IMR-90 (cell line): ENCODE results near the gene ZNF292. TPM values are rescaled to one million over a fixed set of nuclear protein-coding genes. Genes with fewer than 3 reads are reported as not detected.
"Not testable (repeated sequence)": the region's sequence is repeated elsewhere in the genome, so short reads cannot be mapped to it uniquely, and the experiment has no call there.

Experiments used
- ATAC-seq: fragments of 200-7000 bp; cut with Tn5 transposase; 2 replicates; pipeline ENCODE4 v1.9.1; 2020; ENCODE audit warnings: low read depth, mild to moderate bottlenecking, moderate library complexity
- BruUV-seq: library from RNA; stranded (reverse); fragments of 400-500 nt; replicated peaks from 2 replicates; lab custom pipeline; 2021; lab: Mats Ljungman, UMichigan
- CTCF ChIA-PET: fragments of 300-600 bp; formaldehyde crosslinking; extraction: SDS; loops from one replicate; lab custom pipeline; 2021; ENCODE audit warnings: antibody characterized with exemption; lab: Yijun Ruan, JAX
- POLR2A ChIA-PET: fragments of 300-600 bp; sonication (Branson Sonifier 250); formaldehyde crosslinking; loops from one replicate; lab custom pipeline; 2022; ENCODE audit warnings: antibody characterized with exemption; ENCODE audit not compliant: unreplicated experiment; lab: Charles Lee
- DNase-seq: peaks from one replicate; pipeline ENCODE4 v3.0.0; 2013
- H2AFZ ChIP-seq: replicated peaks from 2 replicates; pipeline ENCODE3; 2013; ENCODE audit warnings: low read length, mild to moderate bottlenecking; ENCODE audit not compliant: poor library complexity
- H2AK5ac ChIP-seq: 2 replicates; pipeline ENCODE4 v1.6.1; 2013; ENCODE audit warnings: low read depth, low read length, inconsistent platforms
- H2AK9ac ChIP-seq: replicated peaks from 2 replicates; pipeline ENCODE3; 2013; ENCODE audit warnings: mild to moderate bottlenecking, low read depth, low read length, moderate library complexity; ENCODE audit not compliant: poor library complexity
- H2BK120ac ChIP-seq: 2 replicates; pipeline ENCODE4 v1.6.1; 2013; ENCODE audit warnings: low read depth, low read length, inconsistent platforms
- H2BK15ac ChIP-seq: 3 replicates; pipeline ENCODE4 v1.6.1; 2013; ENCODE audit warnings: low read depth, low read length, inconsistent platforms
- H2BK20ac ChIP-seq: 2 replicates; pipeline ENCODE4 v1.6.1; 2013; ENCODE audit warnings: low read depth, mild to moderate bottlenecking, inconsistent platforms, low read length, moderate library complexity
- H2BK5ac ChIP-seq: 2 replicates; pipeline ENCODE4 v1.6.1; 2013; ENCODE audit warnings: mild to moderate bottlenecking, low read depth, low read length, inconsistent platforms; ENCODE audit not compliant: poor library complexity, severe bottlenecking
- H3K14ac ChIP-seq: replicated peaks from 2 replicates; pipeline ENCODE4 v1.6.1; 2013; ENCODE audit warnings: low read depth, low read length, inconsistent platforms
- H3K18ac ChIP-seq: 2 replicates; pipeline ENCODE4 v1.6.1; 2013; ENCODE audit warnings: low read depth, low read length, control low read depth
- H3K23ac ChIP-seq: 2 replicates; pipeline ENCODE4 v1.6.1; 2013; ENCODE audit warnings: low read depth, low read length, inconsistent platforms
- H3K27ac ChIP-seq: 2 replicates; pipeline ENCODE4 v1.5.1; 2013; ENCODE audit warnings: mild to moderate bottlenecking, control low read depth, low read length; ENCODE audit not compliant: insufficient read depth
- H3K27me3 ChIP-seq: 2 replicates; pipeline ENCODE4 v1.6.1; 2013; ENCODE audit warnings: low read length; ENCODE audit not compliant: control insufficient read depth, insufficient read depth
- H3K36me3 ChIP-seq: 2 replicates; pipeline ENCODE4 v1.6.1; 2013; ENCODE audit warnings: low read length, mixed read lengths; ENCODE audit not compliant: control insufficient read depth, insufficient read depth
- H3K4ac ChIP-seq: 2 replicates; pipeline ENCODE4 v1.6.1; 2013; ENCODE audit warnings: low read depth, low read length, inconsistent platforms
- H3K4me1 ChIP-seq: 2 replicates; pipeline ENCODE4 v1.6.1; 2013; ENCODE audit warnings: low read length, mixed read lengths; ENCODE audit not compliant: control insufficient read depth, insufficient read depth
- H3K4me2 ChIP-seq: 2 replicates; pipeline ENCODE4 v1.6.1; 2013; ENCODE audit warnings: low read depth, mild to moderate bottlenecking, control low read depth, low read length, moderate library complexity
- H3K4me3 ChIP-seq: 2 replicates; pipeline ENCODE4 v1.5.1; 2013; ENCODE audit warnings: low read depth, mild to moderate bottlenecking, control low read depth, low read length, moderate library complexity; ENCODE audit not compliant: insufficient read depth
- H3K56ac ChIP-seq: 2 replicates; pipeline ENCODE4 v1.6.1; 2013; ENCODE audit warnings: low read length, inconsistent platforms; ENCODE audit not compliant: insufficient read depth; ENCODE audit errors: extremely low read depth
- H3K79me1 ChIP-seq, 2 experiments: 2 replicates each; pipeline ENCODE4 v1.6.1; 2013; ENCODE audit warnings: low read length in 2 of 2, inconsistent platforms in 1 of 2, low read depth in 1 of 2
- H3K9ac ChIP-seq: 2 replicates; pipeline ENCODE4 v1.6.1; 2013; ENCODE audit warnings: low read depth, low read length, control low read depth
- H3K9me1 ChIP-seq: 2 replicates; pipeline ENCODE4 v1.6.1; 2013; ENCODE audit warnings: low read length, inconsistent platforms; ENCODE audit not compliant: insufficient read depth
- H3K9me3 ChIP-seq: 2 replicates; pipeline ENCODE4 v1.6.1; 2013; ENCODE audit warnings: low read length; ENCODE audit not compliant: control insufficient read depth, insufficient read depth
- H4K20me1 ChIP-seq: 2 replicates; pipeline ENCODE4 v1.6.1; 2013; ENCODE audit warnings: low read length, inconsistent platforms; ENCODE audit not compliant: insufficient read depth
- H4K5ac ChIP-seq: 2 replicates; pipeline ENCODE4 v1.6.1; 2013; ENCODE audit warnings: mild to moderate bottlenecking, low read depth, low read length, control low read depth
- H4K8ac ChIP-seq, 2 experiments: 2 replicates each; pipeline ENCODE4 v1.6.1; 2013; ENCODE audit warnings: low read depth in 2 of 2, low read length in 2 of 2, control low read depth in 1 of 2, inconsistent platforms in 1 of 2
- H4K91ac ChIP-seq: 2 replicates; pipeline ENCODE4 v1.6.1; 2013; ENCODE audit warnings: low read depth, low read length, inconsistent platforms; ENCODE audit not compliant: insufficient read depth
- BHLHE40 ChIP-seq: fragments of 150-350 bp; IDR thresholded peaks from 2 replicates; pipeline ENCODE4 v1.6.1; 2016; ENCODE audit warnings: mild to moderate bottlenecking, low read depth, low read length
- CEBPB ChIP-seq: IDR thresholded peaks from 2 replicates; pipeline ENCODE4 v1.6.1; 2012; ENCODE audit warnings: low read depth, low read length, improper control_type of control experiment
- WGBS, 2 experiments: methylation state at CpG; one replicate each; pipeline versions ENCODE4 v1.1.5 to v1.1.7; 2013; ENCODE audit warnings: missing lambda C conversion rate in 2 of 2; ENCODE audit not compliant: insufficient read length in 1 of 2; ENCODE audit errors: extremely low coverage in 2 of 2; 5-methylcytosine and 5-hydroxymethylcytosine counted together
- dilution Hi-C: fragments of 300-500 bp; cut with HindIII; formaldehyde crosslinking; loops from one replicate; pipeline ENCODE4 v1.14.3; 2018; ENCODE audit warnings: low sequenced_read_pairs; ENCODE audit not compliant: unreplicated experiment
- in situ Hi-C: fragments of 300-500 bp; cut with MboI; formaldehyde crosslinking; loops from 3 replicates; pipeline ENCODE4 v1.14.3; 2019; ENCODE audit warnings: low sequenced_read_pairs, inconsistent platforms, mixed read lengths
- intact Hi-C: fragments of 100-400 bp; cut with micrococcal nuclease; formaldehyde crosslinking; loops from 2 replicates; pipeline ENCODE4 v1.10.0; 2022
- polyA plus RNA-seq, 3 experiments: library from polyadenylated mRNA; depleted of rRNA; stranded (reverse); fragments of >200 nt; gene quantifications; 2 replicates each; pipeline ENCODE4 v1.2.3, GENCODE V29; 2012; ENCODE audit warnings: low replicate concordance in 1 of 3
- total RNA-seq: library from RNA; depleted of rRNA; stranded (reverse); fragments of >200 nt; gene quantifications from 2 replicates; pipeline ENCODE4 v1.2.3, GENCODE V29; 2012

ZNF292 gene
- total and polyA plus RNA-seq, 2 of the 4 experiments (the other 2 are of a cell fraction) = 5.5 to 28.3 TPM

DNA sequence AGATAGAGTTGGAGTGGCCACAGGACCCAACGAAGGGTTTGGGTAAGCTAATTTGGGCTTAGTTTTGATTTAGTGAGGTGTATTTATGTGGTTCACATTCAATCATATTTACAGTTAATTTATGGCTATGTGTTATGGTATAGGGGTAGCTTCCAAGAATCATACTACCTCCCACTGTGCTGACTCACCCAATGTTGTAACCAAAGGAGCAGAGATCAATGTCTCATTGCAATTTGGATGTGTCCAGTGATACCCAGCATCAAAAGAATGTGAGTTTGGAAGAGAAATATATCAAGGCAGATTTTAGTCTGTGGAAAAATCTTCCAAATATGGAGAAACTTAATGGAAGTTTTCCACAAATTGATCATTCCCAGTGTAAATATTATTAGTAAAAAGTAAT is 141.8 kb downstream of the ZNF292 start:
- no TSS peak for BruUV-seq
- H3K79me1 ChIP-seq = no peaks in the 10 kb centered on the region
- in situ Hi-C loops = no loop called here
- no peak overlapping the region for H4K5ac ChIP-seq
- H3K27ac ChIP-seq = no peak overlapping the region
- dilution Hi-C loops = no loop called here
- H3K23ac ChIP-seq = no peak overlapping the region
- no peak overlapping the region for H3K9ac ChIP-seq
- H2BK15ac ChIP-seq = no peak overlapping the region
- peaks cover 10% of the 10 kb centered on the region for H3K27me3 ChIP-seq
- no peak overlapping the region for H3K56ac ChIP-seq
- no peaks in the 10 kb centered on the region for H3K36me3 ChIP-seq
- ATAC-seq (peak; percentile 48), DNase-seq (peak; percentile 45)
- H3K9me3 ChIP-seq = no peaks in the 10 kb centered on the region
- H2BK5ac ChIP-seq = no peak overlapping the region
- H4K91ac ChIP-seq = no peak overlapping the region
- H4K8ac ChIP-seq = no peak overlapping the region
- H2BK20ac ChIP-seq = no peak overlapping the region
- no peaks in the 10 kb centered on the region for H3K4me1 ChIP-seq
- no peak overlapping the region for H3K18ac ChIP-seq
- H3K4me2 ChIP-seq = no peak overlapping the region
- no CpG with 5 or more reads among the region's 1 CpG for WGBS, 2 experiments
- no peaks in the 10 kb centered on the region for H4K20me1 ChIP-seq
- H2BK120ac ChIP-seq = no peak overlapping the region
- TF ChIP-seq CEBPB (peak; percentile 46; the same call in 1 of the 2 replicates), BHLHE40 (no peak)
- no peak overlapping the region for H3K14ac ChIP-seq
- no peak overlapping the region for H3K4me3 ChIP-seq
- CTCF ChIA-PET = no interaction called here
- H2AFZ ChIP-seq = no peak overlapping the region
- H3K4ac ChIP-seq = no peak overlapping the region
- H2AK9ac ChIP-seq = no peak overlapping the region
- POLR2A ChIA-PET = no interaction called here
- no peaks in the 10 kb centered on the region for H3K9me1 ChIP-seq
- H2AK5ac ChIP-seq = no peak overlapping the region
- intact Hi-C loops = no loop called here

DNA sequence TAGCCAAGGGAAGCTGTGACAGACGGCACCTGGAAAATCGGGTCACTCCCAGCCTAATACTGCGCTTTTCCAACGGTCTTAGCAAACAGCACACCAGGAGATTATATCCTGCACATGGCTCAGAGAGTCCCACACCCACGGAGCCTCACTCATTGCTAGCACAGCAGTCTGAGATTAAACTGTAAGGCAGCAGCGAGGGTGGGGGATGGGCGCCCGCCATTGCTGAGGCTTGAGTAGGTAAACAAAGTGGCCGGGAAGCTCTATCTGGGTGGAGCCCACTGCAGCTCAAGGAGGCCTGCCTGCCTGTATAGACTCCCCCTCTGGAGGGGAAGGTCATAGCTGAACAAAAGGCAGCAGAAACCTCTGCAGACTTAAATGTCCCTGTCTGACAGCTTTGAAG is 145.9 kb downstream of the ZNF292 start:
- POLR2A ChIA-PET, H3K18ac ChIP-seq, H4K5ac ChIP-seq, H2AK9ac ChIP-seq, H3K9me1 ChIP-seq, H2BK20ac ChIP-seq, H3K9ac ChIP-seq, BruUV-seq, H3K14ac ChIP-seq, H2BK15ac ChIP-seq, H3K27ac ChIP-seq, H3K27me3 ChIP-seq, ATAC-seq, H3K4me2 ChIP-seq, H4K20me1 ChIP-seq, H3K4ac ChIP-seq, H3K4me3 ChIP-seq, dilution Hi-C loops, H3K9me3 ChIP-seq, H3K23ac ChIP-seq, H3K79me1 ChIP-seq, H2BK120ac ChIP-seq, H4K8ac ChIP-seq, in situ Hi-C loops, intact Hi-C loops, H2AK5ac ChIP-seq, CTCF ChIA-PET, H3K36me3 ChIP-seq, H2AFZ ChIP-seq, H3K4me1 ChIP-seq, H2BK5ac ChIP-seq, H4K91ac ChIP-seq, H3K56ac ChIP-seq, DNase-seq: not testable (repeated sequence)
- WGBS, 2 experiments = no CpG with 5 or more reads among the region's 9 CpGs
